A549 (cell line): Measurements from ENCODE around the gene PTPRN2. TPM values are rescaled to one million over a fixed set of nuclear protein-coding genes. Genes with fewer than 3 reads are reported as not detected.

ENCODE experiments used
- ATAC-seq, 2 experiments: fragments of 200-7000 bp in 1 of 2; fragments of >200 bp in 1 of 2; cut with Nextera tagmentation in 1 of 2; cut with Tn5 transposase in 1 of 2; 3 replicates each; pipeline versions ENCODE4 v1.8.0 to v1.9.1; 2018 to 2020; ENCODE audit warnings: mild to moderate bottlenecking in 1 of 2, moderate library complexity in 1 of 2
- CTCF ChIA-PET: fragments of 300-600 bp; sonication (Branson Sonifier 250); formaldehyde crosslinking; extraction: SDS; loops from one replicate; lab custom pipeline; 2021; ENCODE audit warnings: antibody characterized with exemption, inconsistent platforms; lab: Yijun Ruan, JAX
- POLR2A ChIA-PET: fragments of 350-600 bp; formaldehyde crosslinking; extraction: SDS; loops from one replicate; lab custom pipeline; 2021; ENCODE audit warnings: antibody characterized with exemption, inconsistent platforms; lab: Yijun Ruan, JAX
- DNase-seq, 2 experiments: peaks; one replicate each; pipeline versions ENCODE4 v3.0.0 to v3.0.0-alpha.2; 2011 to 2016; ENCODE audit warnings: low read depth in 1 of 2, low spot score in 1 of 2
- FAIRE-seq: peaks from 2 replicates; lab custom pipeline; 2011; peaks lifted over from hg19 to GRCh38; lab: Jason Lieb, UNC
- H3K27ac ChIP-seq, 2 experiments: fragments of >200 bp; sonication (Bioruptor Twin); formaldehyde crosslinking; 3 replicates each; pipeline ENCODE4 v1.5.1; 2016 to 2017
- H3K4me1 ChIP-seq: fragments of >200 bp; sonication (Bioruptor Twin); formaldehyde crosslinking; 3 replicates; pipeline ENCODE4 v1.6.1; 2016
- H3K4me2 ChIP-seq: fragments of >200 bp; sonication (Bioruptor Twin); formaldehyde crosslinking; 3 replicates; pipeline ENCODE4 v1.6.1; 2016
- H3K4me3 ChIP-seq: fragments of >200 bp; sonication (Bioruptor Twin); formaldehyde crosslinking; 3 replicates; pipeline ENCODE4 v1.5.1; 2016
- H3K9me3 ChIP-seq: fragments of >200 bp; sonication (Bioruptor Twin); formaldehyde crosslinking; 3 replicates; pipeline ENCODE4 v1.6.1; 2016
- ATOH8 ChIP-seq: fragments of 250-450 bp; sonication (Bioruptor Pico); IDR thresholded peaks from 2 replicates; pipeline ENCODE4 v1.5.0; 2020; ENCODE audit warnings: low read depth, mild to moderate bottlenecking, moderate library complexity
- CBX2 ChIP-seq: fragments of 200-600 bp; sonication (generic); IDR thresholded peaks from 2 replicates; pipeline ENCODE4 v1.6.1; 2016; ENCODE audit warnings: low read depth, mild to moderate bottlenecking, borderline replicate concordance
- CHD4 ChIP-seq: fragments of 200-600 bp; sonication (generic); IDR thresholded peaks from 2 replicates; pipeline ENCODE4 v1.6.1; 2016; ENCODE audit warnings: antibody characterized with exemption, mild to moderate bottlenecking, borderline replicate concordance
- EHMT2 ChIP-seq: fragments of 200-600 bp; sonication (generic); IDR thresholded peaks from 2 replicates; pipeline ENCODE4 v1.6.1; 2016; ENCODE audit warnings: antibody characterized with exemption, low read depth, mild to moderate bottlenecking, moderate library complexity
- ESRRA ChIP-seq: fragments of 150-350 bp; IDR thresholded peaks from 2 replicates; pipeline ENCODE4 v1.6.1; 2014; ENCODE audit warnings: mild to moderate bottlenecking, low read length, borderline replicate concordance
- FOSL2 ChIP-seq, 2 experiments: fragments of 450-650 bp in 1 of 2; fragments of >200 bp in 1 of 2; sonication (Bioruptor Twin) in 1 of 2; formaldehyde crosslinking; IDR thresholded peaks; 2 replicates each; pipeline versions ENCODE4 v1.5.0 to v1.6.1; 2016 to 2020; ENCODE audit warnings: mild to moderate bottlenecking in 1 of 2, moderate library complexity in 1 of 2
- HEYL ChIP-seq: fragments of 250-450 bp; sonication (Bioruptor Pico); IDR thresholded peaks from 2 replicates; pipeline ENCODE4 v1.8.0; 2021; ENCODE audit warnings: mild to moderate bottlenecking, moderate library complexity
- HOXB13 ChIP-seq: fragments of 250-450 bp; sonication (Bioruptor Pico); IDR thresholded peaks from 2 replicates; pipeline ENCODE4 v1.5.0; 2020; ENCODE audit warnings: low read depth, mild to moderate bottlenecking, moderate library complexity
- JUN ChIP-seq, 2 experiments: fragments of >200 bp; sonication (Bioruptor Twin); formaldehyde crosslinking; IDR thresholded peaks; 2 replicates in 1 of 2; 3 replicates in 1 of 2; pipeline ENCODE4 v1.6.1; 2016 to 2017
- JUNB ChIP-seq: fragments of >200 bp; sonication (Bioruptor Twin); formaldehyde crosslinking; IDR thresholded peaks from 2 replicates; pipeline ENCODE4 v1.6.1; 2016
- MAFK ChIP-seq: fragments of 450-650 bp; IDR thresholded peaks from 2 replicates; pipeline ENCODE4 v1.6.1; 2014; ENCODE audit not compliant: partially characterized antibody
- MYC ChIP-seq: IDR thresholded peaks from 2 replicates; pipeline ENCODE4 v1.6.1; 2012; ENCODE audit warnings: mild to moderate bottlenecking, inconsistent platforms, low read length, improper control_type of control experiment, borderline replicate concordance
- NFE2L2 ChIP-seq: fragments of 150-350 bp; conservative IDR thresholded peaks from 2 replicates; pipeline ENCODE4 v1.6.1; 2014; ENCODE audit warnings: low read length
- NR3C1 ChIP-seq: fragments of >200 bp; sonication (Bioruptor Twin); formaldehyde crosslinking; IDR thresholded peaks from 3 replicates; pipeline ENCODE4 v1.6.1; 2017
- PBX3 ChIP-seq: IDR thresholded peaks from 2 replicates; pipeline ENCODE4 v1.6.1; 2012
- PHF8 ChIP-seq: fragments of 200-600 bp; sonication (generic); IDR thresholded peaks from 2 replicates; pipeline ENCODE4 v1.6.1; 2016; ENCODE audit warnings: low read depth, mild to moderate bottlenecking, antibody characterized with exemption, moderate library complexity, borderline replicate concordance
- POLR2AphosphoS2 ChIP-seq: conservative IDR thresholded peaks from 2 replicates; pipeline ENCODE4 v1.6.1; 2012; ENCODE audit warnings: low read length, improper control_type of control experiment, inconsistent platforms
- RARB ChIP-seq: fragments of 250-450 bp; sonication (Bioruptor Pico); IDR thresholded peaks from 2 replicates; pipeline ENCODE4 v1.8.0; 2021; ENCODE audit warnings: mild to moderate bottlenecking, moderate library complexity
- SMC3 ChIP-seq: fragments of >200 bp; sonication (Bioruptor Twin); formaldehyde crosslinking; IDR thresholded peaks from 3 replicates; pipeline ENCODE4 v1.6.1; 2018; ENCODE audit warnings: inconsistent platforms
- TFCP2L1 ChIP-seq: fragments of 250-450 bp; sonication (Bioruptor Pico); IDR thresholded peaks from 2 replicates; pipeline ENCODE4 v1.5.0; 2021; ENCODE audit warnings: mild to moderate bottlenecking
- USF2 ChIP-seq: fragments of 450-650 bp; IDR thresholded peaks from 2 replicates; pipeline ENCODE4 v1.6.1; 2014; ENCODE audit warnings: antibody characterized with exemption
- ZSCAN20 ChIP-seq: fragments of 250-450 bp; sonication (Bioruptor Pico); IDR thresholded peaks from 2 replicates; pipeline ENCODE4 v1.8.0; 2022; ENCODE audit warnings: mild to moderate bottlenecking, moderate library complexity
- WGBS: methylation state at CpG from one replicate; pipeline ENCODE4 v1.1.6; 2017; ENCODE audit errors: missing lambda C conversion rate; 5-methylcytosine and 5-hydroxymethylcytosine counted together
- polyA plus RNA-seq, 4 experiments: library from polyadenylated mRNA; depleted of rRNA in 3 of 4; stranded (reverse); fragments of >200 nt; fragmentation: RNase III in 1 of 4; extraction: RNeasy Plus Mini Kit Qiagen cat#74134 plus additional on column Dnase treatment in 1 of 4; gene quantifications; 2 replicates in 3 of 4; 3 replicates in 1 of 4; pipeline ENCODE4 v1.2.3, GENCODE V29; 2011 to 2017

PTPRN2 gene
- polyA plus RNA-seq, 2 of the 4 experiments (the other 2 are of a cell fraction), result 0.41 to 1.2 TPM

GRCh38 chr7:158000160-158000559 lies 587.5 kb downstream of the PTPRN2 start:
- no peak for FAIRE-seq
- ChIA-PET CTCF (interaction anchor here (1.7 kb wide), 1 partner anchor 17 kb away, joined by 4 read pairs; no protein-coding TSS in a partner anchor), POLR2A (no interaction called here)
- WGBS, result 37% methylated on average over 6 of the region's 6 CpGs
- Histone ChIP-seq H3K4me2 (no peak overlapping the region), H3K4me3 (no peak overlapping the region), H3K4me1 (no peaks in the 10 kb centered on the region), H3K27ac (no peak overlapping the region), H3K9me3 (no peaks in the 10 kb centered on the region)
- no peak for TF ChIP-seq CBX2
- no peak for TF ChIP-seq SMC3
- no peak for ATAC-seq
- DNase-seq, result no peak

- POLR2A ChIA-PET, result no interaction called here
- 69% methylated on average over 22 of the region's 24 CpGs for WGBS
- TF ChIP-seq ATOH8 (CRISPR knock-in tag) (no peak), JUNB (no peak), JUN (IDR thresholded peaks at IDR 0.05) (no peak), FOSL2 (IDR thresholded peaks at IDR 0.05) (no peak), FOSL2 (CRISPR knock-in tag; IDR thresholded peaks at IDR 0.05) (no peak), RARB (no peak), MAFK (no peak), HEYL (no peak)
- TF ChIP-seq, all 56 proteins: peak for 0
Measured at GRCh38 chr7:157998884-157999552, 588.6 kb downstream of the PTPRN2 start.

DNA sequence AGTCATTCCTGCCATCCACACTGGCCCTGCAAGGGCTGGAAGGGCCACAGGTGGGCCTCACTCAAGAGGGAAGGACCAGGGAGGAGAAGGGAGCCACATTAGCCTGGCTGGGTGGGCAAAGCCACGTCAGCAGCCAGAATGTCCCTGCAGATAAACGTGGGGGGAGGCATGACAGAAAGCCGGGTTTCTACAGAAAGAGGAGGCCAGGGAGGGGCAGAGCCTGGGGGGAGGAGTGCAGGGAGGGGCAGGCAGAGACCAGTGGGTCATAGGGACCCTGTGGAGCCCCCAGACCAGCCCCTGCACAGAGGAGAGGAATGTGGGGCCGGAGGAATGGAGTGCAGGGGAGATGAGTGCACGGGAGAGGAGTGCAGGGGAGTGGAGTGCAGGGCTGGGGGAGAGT lies 590.2 kb downstream of the PTPRN2 start:
- Histone ChIP-seq H3K9me3 (no peaks in the 10 kb centered on the region), H3K27ac (no peak overlapping the region), H3K4me3 (no peak overlapping the region), H3K4me2 (no peak overlapping the region), H3K4me1 (no peaks in the 10 kb centered on the region)
- no peak for DNase-seq
- POLR2A ChIA-PET, result no interaction called here
- no peak for ATAC-seq
- 48% methylated on average over 2 of the region's 5 CpGs for WGBS
- CTCF ChIA-PET, result no interaction called here
- no peak for TF ChIP-seq CHD4
- no peak for TF ChIP-seq NR3C1
- TF ChIP-seq NFE2L2, result no peak
- no peak for TF ChIP-seq MYC
- TF ChIP-seq HEYL, result no peak
- TF ChIP-seq POLR2AphosphoS2, result no peak
- no peak for TF ChIP-seq EHMT2
- TF ChIP-seq HOXB13 (CRISPR knock-in tag), result no peak
- TF ChIP-seq PHF8, result no peak
- TF ChIP-seq USF2, result no peak
- TF ChIP-seq SMC3, result no peak
- TF ChIP-seq ZSCAN20 (CRISPR knock-in tag), result no peak
- no peak for TF ChIP-seq TFCP2L1 (CRISPR knock-in tag)
- TF ChIP-seq PBX3, result no peak
- no peak for TF ChIP-seq ESRRA
- FAIRE-seq, result no peak

More at GRCh38 chr7:157998884-157999552, 588.6 kb downstream of the PTPRN2 start:
- CTCF ChIA-PET, result interaction anchor here (0.8 to 1.7 kb wide), 3 partner anchors 13 to 25 kb away, joined by 3 to 4 read pairs (median 3); no protein-coding TSS in a partner anchor
- ATAC-seq (no peak; a peak in 1 of 6 replicates), DNase-seq (no peak), FAIRE-seq (no peak)
- H3K4me2 ChIP-seq, result no peak overlapping the region
- H3K9me3 ChIP-seq, result no peaks in the 10 kb centered on the region
- no peak overlapping the region for H3K27ac ChIP-seq
- no peaks in the 10 kb centered on the region for H3K4me1 ChIP-seq
- H3K4me3 ChIP-seq, result no peak overlapping the region
